ENCODE results near the gene DISC1. TPM values are rescaled to one million over a fixed set of nuclear protein-coding genes. Genes with fewer than 3 reads are reported as not detected.

Gene DISC1
- total RNA-seq, 2 donors from 2014 or later: 2.3 to 7.0 TPM

GRCh38 chr1:231679109-231679508, 52.5 kb downstream of the DISC1 start:
- no peaks in the 10 kb centered on the region for H3K4me1 ChIP-seq
- no peak overlapping the region for H3K27ac ChIP-seq
- intact Hi-C loops (cut with DNase I): no loop called here
- ATAC-seq (no peak), DNase-seq (no peak)
- no peaks in the 10 kb centered on the region for H3K9me3 ChIP-seq
- H3K27me3 ChIP-seq: no peaks in the 10 kb centered on the region
- H3K4me3 ChIP-seq: no peak overlapping the region
- H3K36me3 ChIP-seq (replicated peaks in 1 of 2; ENCODE audit: insufficient read depth in 1 of 2, low read depth in 2 of 2): no peaks in the 10 kb centered on the region
- TF ChIP-seq POLR2A (IDR thresholded peaks at IDR 0.05): no peak
- no peak for TF ChIP-seq CTCF (IDR thresholded peaks at IDR 0.05)
- 60 to 70% methylated on average over 2 of the region's 2 CpGs for WGBS, 2 donors

GRCh38 chr1:231681006-231681405, 54.4 kb downstream of the DISC1 start:
- ATAC-seq: no peak
- no peak for TF ChIP-seq POLR2A (IDR thresholded peaks at IDR 0.05)
- no peak for TF ChIP-seq CTCF (IDR thresholded peaks at IDR 0.05)
- Histone ChIP-seq H3K36me3 (replicated peaks in 1 of 2; ENCODE audit: insufficient read depth in 1 of 2, low read depth in 2 of 2) (no peaks in the 10 kb centered on the region), H3K9me3 (no peaks in the 10 kb centered on the region), H3K4me3 (no peak overlapping the region), H3K27me3 (no peaks in the 10 kb centered on the region), H3K4me1 (no peaks in the 10 kb centered on the region), H3K27ac (no peak overlapping the region)
- 74 to 81% methylated on average over 3 of the region's 3 CpGs for WGBS, 2 donors
- intact Hi-C loops (cut with DNase I): no loop called here
- DNase-seq: no peak

- intact Hi-C loops (cut with DNase I): no loop called here
- H3K4me3 ChIP-seq: no peak overlapping the region
- no peak overlapping the region for H3K27ac ChIP-seq
- H3K4me1 ChIP-seq: no peaks in the 10 kb centered on the region
- ATAC-seq: no peak
- H3K27me3 ChIP-seq: no peaks in the 10 kb centered on the region
- no peak for DNase-seq
- TF ChIP-seq CTCF (IDR thresholded peaks at IDR 0.05) (no peak), POLR2A (IDR thresholded peaks at IDR 0.05) (no peak)
- H3K9me3 ChIP-seq: no peaks in the 10 kb centered on the region
- H3K36me3 ChIP-seq (replicated peaks in 1 of 2; ENCODE audit: insufficient read depth in 1 of 2, low read depth in 2 of 2): no peaks in the 10 kb centered on the region
- 67 to 73% methylated on average over 3 of the region's 3 CpGs for WGBS, 2 donors
Observed at GRCh38 chr1:231682779-231683178, 56.2 kb downstream of the DISC1 start.

GRCh38 chr1:231683439-231684165, 57.0 kb downstream of the DISC1 start:
- intact Hi-C loops (cut with DNase I): no loop called here
- Histone ChIP-seq H3K27ac (no peak overlapping the region), H3K36me3 (replicated peaks in 1 of 2; ENCODE audit: insufficient read depth in 1 of 2, low read depth in 2 of 2) (no peaks in the 10 kb centered on the region), H3K9me3 (no peaks in the 10 kb centered on the region), H3K4me3 (no peak overlapping the region), H3K4me1 (no peaks in the 10 kb centered on the region), H3K27me3 (no peaks in the 10 kb centered on the region)
- DNase-seq (no peak), ATAC-seq (no peak)
- TF ChIP-seq CTCF (IDR thresholded peaks at IDR 0.05) (no peak), POLR2A (IDR thresholded peaks at IDR 0.05) (no peak)
- 85 to 86% methylated on average over 7 of the region's 7 CpGs for WGBS, 2 donors
